Astrocyte (in vitro differentiated cells and primary cell): ENCODE data around the gene PTCH1. TPM values are rescaled to one million over a fixed set of nuclear protein-coding genes. Genes with fewer than 3 reads are reported as not detected.

Experiments
- DNase-seq: peaks from one replicate; pipeline ENCODE4 v3.0.0-alpha.2; 2010; ENCODE audit warnings: low read depth
- FAIRE-seq: peaks from 2 replicates; lab custom pipeline; 2011; peaks lifted over from hg19 to GRCh38; lab: Jason Lieb, UNC
- H2AFZ ChIP-seq: 2 replicates; pipeline ENCODE4 v1.6.0; 2012; ENCODE audit warnings: low read depth, low read length, inconsistent platforms
- H3K27ac ChIP-seq: 2 replicates; pipeline ENCODE4 v1.5.1; 2011; ENCODE audit warnings: low read depth, low read length, inconsistent platforms
- H3K27me3 ChIP-seq: 2 replicates; pipeline ENCODE4 v1.6.0; 2011; ENCODE audit warnings: low read length, inconsistent platforms; ENCODE audit not compliant: insufficient read depth
- H3K36me3 ChIP-seq: 2 replicates; pipeline ENCODE4 v1.5.1; 2011; ENCODE audit warnings: low read length, inconsistent platforms; ENCODE audit not compliant: insufficient read depth
- H3K4me1 ChIP-seq: 2 replicates; pipeline ENCODE4 v1.5.1; 2011; ENCODE audit warnings: low read length, inconsistent platforms; ENCODE audit not compliant: insufficient read depth
- H3K4me2 ChIP-seq: 2 replicates; pipeline ENCODE4 v1.6.0; 2012; ENCODE audit warnings: low read length, inconsistent platforms
- H3K4me3 ChIP-seq: 2 replicates; pipeline ENCODE4 v1.5.1; 2011; ENCODE audit warnings: low read depth, mild to moderate bottlenecking, low read length, inconsistent platforms; ENCODE audit not compliant: insufficient read depth
- H3K79me2 ChIP-seq: 2 replicates; pipeline ENCODE4 v1.6.0; 2012; ENCODE audit warnings: mild to moderate bottlenecking, low read length, inconsistent platforms; ENCODE audit not compliant: insufficient read depth
- H3K9ac ChIP-seq: 2 replicates; pipeline ENCODE4 v1.6.0; 2012; ENCODE audit warnings: mild to moderate bottlenecking, low read length, inconsistent platforms
- H3K9me3 ChIP-seq: 2 replicates; pipeline ENCODE4 v1.5.1; 2012; ENCODE audit warnings: low read depth, mild to moderate bottlenecking, low read length, inconsistent platforms; ENCODE audit not compliant: insufficient read depth
- H4K20me1 ChIP-seq: 2 replicates; pipeline ENCODE4 v1.6.0; 2012; ENCODE audit warnings: low read length, inconsistent platforms; ENCODE audit not compliant: insufficient read depth
- H3K27ac Mint-ChIP-seq: one replicate; pipeline ENCODE4 v1.8.0; 2021; ENCODE audit warnings: mild to moderate bottlenecking, mixed read lengths; ENCODE audit not compliant: unreplicated experiment
- H3K27me3 Mint-ChIP-seq: one replicate; pipeline ENCODE4 v1.8.0; 2021; ENCODE audit warnings: low read depth, mixed read lengths; ENCODE audit not compliant: unreplicated experiment
- H3K36me3 Mint-ChIP-seq: one replicate; pipeline ENCODE4 v1.8.0; 2021; ENCODE audit warnings: low read depth, mixed read lengths; ENCODE audit not compliant: unreplicated experiment
- H3K4me1 Mint-ChIP-seq: one replicate; pipeline ENCODE4 v1.8.0; 2021; ENCODE audit warnings: low read depth, mixed read lengths; ENCODE audit not compliant: unreplicated experiment
- H3K4me3 Mint-ChIP-seq: one replicate; pipeline ENCODE4 v1.8.0; 2021; ENCODE audit warnings: mild to moderate bottlenecking, moderate library complexity, mixed read lengths; ENCODE audit not compliant: unreplicated experiment
- H3K9me3 Mint-ChIP-seq: one replicate; pipeline ENCODE4 v1.8.0; 2021; ENCODE audit warnings: mild to moderate bottlenecking, mixed read lengths; ENCODE audit not compliant: unreplicated experiment
- EZH2 ChIP-seq: IDR thresholded peaks from 2 replicates; pipeline ENCODE4 v1.6.1; 2012; ENCODE audit warnings: mild to moderate bottlenecking, low read length, inconsistent platforms; ENCODE audit not compliant: insufficient read depth
- total RNA-seq: library from RNA; stranded (reverse); gene quantifications from 2 replicates; pipeline ENCODE4 v1.2.1, GENCODE V29; 2021
- TF ChIP-seq, protein P1 (sequence below): IDR thresholded peaks from 2 replicates; pipeline ENCODE4 v1.5.1; 2011; ENCODE audit warnings: low read depth, mild to moderate bottlenecking, inconsistent platforms, low read length, moderate library complexity; ENCODE audit not compliant: insufficient read depth

The PTCH1 gene
- total RNA-seq, 1 donor from 2014 or later: 21.3 TPM

DNA sequence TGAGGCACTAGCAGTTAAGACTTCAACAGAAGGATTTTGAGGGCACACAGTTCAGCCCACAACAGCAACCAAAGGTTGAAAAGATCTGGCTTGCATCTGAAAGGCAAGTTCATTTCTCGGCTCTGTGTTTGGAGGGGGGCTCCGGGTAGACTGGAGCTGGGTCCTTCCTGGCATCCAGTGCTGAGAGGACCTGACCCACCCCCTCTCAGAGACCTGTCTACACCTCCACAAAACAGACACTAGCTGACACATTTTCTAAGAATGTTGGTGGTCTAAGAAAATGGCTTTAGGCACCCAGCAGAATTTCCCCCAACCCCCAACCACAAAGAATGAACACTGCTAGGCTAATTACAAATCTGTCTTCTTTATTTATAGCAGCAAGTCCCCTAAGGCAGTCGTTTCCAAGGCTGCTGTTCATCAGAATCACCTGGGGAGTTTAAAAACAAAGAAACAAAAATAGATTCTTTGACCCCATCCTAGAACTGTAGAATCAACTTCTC, 6.2 kb upstream of the PTCH1 start:
- H3K9me3 Mint-ChIP-seq: peaks cover 7% of the 10 kb centered on the region
- peaks cover 9% of the 10 kb centered on the region for H3K27me3 ChIP-seq
- no peak overlapping the region for H3K27ac Mint-ChIP-seq
- FAIRE-seq: no peak
- no peak overlapping the region for H3K4me3 Mint-ChIP-seq
- peaks cover 3% of the 10 kb centered on the region for H3K4me1 Mint-ChIP-seq
- H4K20me1 ChIP-seq: no peaks in the 10 kb centered on the region
- no peak overlapping the region for H3K27ac ChIP-seq
- no peak overlapping the region for H2AFZ ChIP-seq
- H3K79me2 ChIP-seq: no peaks in the 10 kb centered on the region
- TF ChIP-seq, protein P1, sequence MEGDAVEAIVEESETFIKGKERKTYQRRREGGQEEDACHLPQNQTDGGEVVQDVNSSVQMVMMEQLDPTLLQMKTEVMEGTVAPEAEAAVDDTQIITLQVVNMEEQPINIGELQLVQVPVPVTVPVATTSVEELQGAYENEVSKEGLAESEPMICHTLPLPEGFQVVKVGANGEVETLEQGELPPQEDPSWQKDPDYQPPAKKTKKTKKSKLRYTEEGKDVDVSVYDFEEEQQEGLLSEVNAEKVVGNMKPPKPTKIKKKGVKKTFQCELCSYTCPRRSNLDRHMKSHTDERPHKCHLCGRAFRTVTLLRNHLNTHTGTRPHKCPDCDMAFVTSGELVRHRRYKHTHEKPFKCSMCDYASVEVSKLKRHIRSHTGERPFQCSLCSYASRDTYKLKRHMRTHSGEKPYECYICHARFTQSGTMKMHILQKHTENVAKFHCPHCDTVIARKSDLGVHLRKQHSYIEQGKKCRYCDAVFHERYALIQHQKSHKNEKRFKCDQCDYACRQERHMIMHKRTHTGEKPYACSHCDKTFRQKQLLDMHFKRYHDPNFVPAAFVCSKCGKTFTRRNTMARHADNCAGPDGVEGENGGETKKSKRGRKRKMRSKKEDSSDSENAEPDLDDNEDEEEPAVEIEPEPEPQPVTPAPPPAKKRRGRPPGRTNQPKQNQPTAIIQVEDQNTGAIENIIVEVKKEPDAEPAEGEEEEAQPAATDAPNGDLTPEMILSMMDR: no peak
- TF ChIP-seq EZH2: no peak
- H3K36me3 Mint-ChIP-seq: peaks cover 4% of the 10 kb centered on the region
- no peaks in the 10 kb centered on the region for H3K4me1 ChIP-seq
- no peak overlapping the region for H3K4me3 ChIP-seq
- H3K27me3 Mint-ChIP-seq: peaks cover 29% of the 10 kb centered on the region
- no peaks in the 10 kb centered on the region for H3K36me3 ChIP-seq
- H3K9me3 ChIP-seq: peaks cover 3% of the 10 kb centered on the region
- DNase-seq: no peak
- H3K9ac ChIP-seq: no peak overlapping the region
- H3K4me2 ChIP-seq: no peak overlapping the region

DNA sequence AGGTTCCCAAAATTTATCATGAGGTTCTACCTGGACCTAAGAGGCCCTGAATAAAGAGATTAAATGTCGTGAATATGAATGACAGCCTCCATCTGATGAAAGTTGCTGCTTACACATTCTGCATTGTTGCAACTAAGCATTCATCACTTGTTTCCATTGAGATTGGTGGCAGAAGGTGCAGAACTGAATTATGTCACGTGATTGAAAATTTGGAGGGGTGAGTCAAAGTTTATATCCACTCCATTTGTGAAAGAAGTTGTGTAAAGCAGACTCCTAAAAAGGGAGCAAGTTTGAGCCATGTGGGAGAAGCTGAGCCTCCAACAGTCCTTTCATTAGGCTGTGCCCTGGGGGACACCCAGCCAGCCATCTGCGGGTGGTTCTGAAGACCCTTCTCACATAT, 4.9 kb upstream of the PTCH1 start:
- Mint-ChIP-seq H3K27ac (no peak overlapping the region), H3K36me3 (peaks cover 4% of the 10 kb centered on the region), H3K4me3 (no peak overlapping the region), H3K4me1 (peaks cover 5% of the 10 kb centered on the region), H3K9me3 (peaks cover 7% of the 10 kb centered on the region), H3K27me3 (peaks cover 22% of the 10 kb centered on the region)
- Histone ChIP-seq H3K4me2 (no peak overlapping the region), H2AFZ (no peak overlapping the region), H3K36me3 (no peaks in the 10 kb centered on the region), H3K9ac (no peak overlapping the region), H3K27ac (no peak overlapping the region), H4K20me1 (no peaks in the 10 kb centered on the region), H3K4me3 (no peak overlapping the region), H3K9me3 (peaks cover 3% of the 10 kb centered on the region), H3K4me1 (peaks cover 8% of the 10 kb centered on the region), H3K27me3 (peaks cover 13% of the 10 kb centered on the region), H3K79me2 (no peaks in the 10 kb centered on the region)
- TF ChIP-seq, protein P1: no peak
- FAIRE-seq: no peak
- DNase-seq: no peak

DNA sequence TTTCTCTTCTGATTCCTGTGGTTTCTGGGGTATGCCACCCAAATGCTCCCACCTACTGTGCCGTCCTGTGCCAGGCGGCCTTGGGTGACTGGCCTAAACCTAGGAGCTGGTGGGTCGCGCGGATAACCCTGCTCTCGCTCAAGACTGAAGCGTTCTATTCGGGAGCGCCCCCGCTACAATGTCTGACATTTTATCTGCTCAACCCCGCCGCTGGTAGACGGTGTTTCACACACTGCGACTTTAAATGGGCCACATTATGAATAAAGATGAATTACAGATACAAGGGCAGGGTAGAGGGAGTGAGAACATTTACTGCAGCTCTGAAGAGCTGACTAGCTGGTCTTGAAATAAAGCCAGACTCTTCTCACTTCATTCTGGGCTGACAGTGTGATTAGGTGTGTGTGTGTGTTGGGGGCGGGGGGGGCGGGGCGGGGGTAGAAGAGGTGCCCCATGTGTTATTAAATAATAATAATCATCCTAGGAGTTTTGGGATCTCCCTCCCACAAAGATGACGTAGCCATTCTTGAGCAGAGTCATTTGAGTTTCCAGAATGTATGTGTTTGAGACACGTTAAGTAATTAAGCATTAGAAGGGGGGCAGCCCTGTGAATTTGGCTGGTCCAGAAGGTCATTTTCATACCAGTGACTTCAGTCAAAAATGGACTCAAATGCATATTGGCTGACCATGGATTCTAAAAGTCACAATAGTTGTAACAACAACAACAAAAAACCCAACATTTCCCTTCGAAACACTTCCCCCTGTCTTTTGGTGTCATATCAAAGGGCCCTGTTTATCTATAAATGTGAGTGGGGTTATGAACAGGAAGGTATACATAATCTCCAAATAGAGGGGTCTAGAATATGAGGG, 1.0 kb upstream of the PTCH1 start:
- Histone ChIP-seq H3K27me3 (peaks cover 30% of the 10 kb centered on the region), H3K9me3 (peaks cover 3% of the 10 kb centered on the region), H3K27ac (no peak overlapping the region), H3K36me3 (no peaks in the 10 kb centered on the region), H3K79me2 (no peaks in the 10 kb centered on the region), H3K4me1 (peaks cover 15% of the 10 kb centered on the region), H3K4me3 (peak overlapping the region; percentile 67), H4K20me1 (no peaks in the 10 kb centered on the region), H3K4me2 (peak overlapping the region; percentile 99), H3K9ac (peak overlapping the region; percentile 67), H2AFZ (peak overlapping the region; percentile 90)
- FAIRE-seq: no peak
- Mint-ChIP-seq H3K27ac (no peak overlapping the region), H3K4me1 (peaks cover 10% of the 10 kb centered on the region), H3K4me3 (peak overlapping the region; percentile 78), H3K36me3 (peaks cover 4% of the 10 kb centered on the region), H3K27me3 (peaks cover 46% of the 10 kb centered on the region), H3K9me3 (peaks cover 9% of the 10 kb centered on the region)
- TF ChIP-seq, protein P1: no peak
- no peak for TF ChIP-seq EZH2
- DNase-seq: no peak
